ENCODE measurements around the gene FBLN7.

The FBLN7 gene

DNA sequence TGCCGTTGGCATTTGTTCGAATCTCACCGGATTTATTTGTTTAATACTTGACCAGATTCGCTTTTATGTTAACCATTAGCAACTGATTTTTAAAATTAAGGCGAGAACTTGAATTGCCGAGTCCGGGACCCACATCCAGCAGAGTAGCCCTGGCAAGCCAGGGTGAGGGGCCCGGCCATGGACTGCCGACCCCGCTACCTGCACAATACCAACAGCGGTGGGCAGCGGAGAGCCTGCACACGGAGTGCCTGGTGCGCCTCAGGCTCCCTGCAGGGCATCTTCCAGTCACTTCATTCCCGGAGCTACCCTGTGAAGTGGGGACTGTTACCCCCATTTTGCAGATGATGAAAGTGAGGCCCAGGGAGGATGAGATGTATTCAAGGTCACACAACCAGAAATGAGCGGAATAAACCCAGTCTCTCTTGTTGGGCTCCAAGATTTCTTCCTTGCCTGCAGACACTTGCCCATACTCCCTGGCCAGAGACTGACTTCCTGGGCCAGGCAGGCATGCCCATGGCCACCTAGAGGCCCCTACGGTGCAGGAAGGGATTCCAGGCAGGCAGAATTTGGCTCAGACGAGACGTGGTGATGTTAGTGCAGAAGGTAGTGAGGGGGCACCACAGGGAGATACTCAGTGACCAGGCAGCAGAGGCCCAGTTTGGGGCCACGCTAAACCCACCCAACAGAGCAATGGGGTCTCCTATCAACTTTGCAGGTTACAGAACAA, 2.9 kb downstream of the FBLN7 start:
- DNase-seq (ENCODE audit: low read depth, low spot score), result no peak

DNA sequence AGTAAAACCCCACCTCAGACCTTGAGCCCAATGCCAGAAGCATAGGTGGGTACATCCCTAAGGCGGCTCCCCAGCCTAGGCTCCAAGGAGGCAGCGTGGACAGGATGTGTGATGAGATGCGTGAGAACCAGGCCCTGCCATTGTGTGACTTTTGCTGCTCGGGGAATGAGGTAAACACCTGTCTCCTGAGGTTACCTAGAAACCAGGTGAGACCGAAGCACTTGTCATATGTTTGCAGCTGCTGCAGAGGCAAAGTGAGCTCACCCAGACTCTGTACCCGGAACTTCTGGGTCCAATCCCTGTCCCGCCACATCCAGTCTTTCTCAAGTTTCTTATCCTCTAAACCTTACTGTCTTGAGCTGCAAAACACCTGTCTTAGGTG, 3.4 kb downstream of the FBLN7 start:
- no peak for DNase-seq (ENCODE audit: low read depth, low spot score)

GRCh38 chr2:112142525-112143078, 4.4 kb downstream of the FBLN7 start:
- no peak for DNase-seq (ENCODE audit: low read depth, low spot score)

DNA sequence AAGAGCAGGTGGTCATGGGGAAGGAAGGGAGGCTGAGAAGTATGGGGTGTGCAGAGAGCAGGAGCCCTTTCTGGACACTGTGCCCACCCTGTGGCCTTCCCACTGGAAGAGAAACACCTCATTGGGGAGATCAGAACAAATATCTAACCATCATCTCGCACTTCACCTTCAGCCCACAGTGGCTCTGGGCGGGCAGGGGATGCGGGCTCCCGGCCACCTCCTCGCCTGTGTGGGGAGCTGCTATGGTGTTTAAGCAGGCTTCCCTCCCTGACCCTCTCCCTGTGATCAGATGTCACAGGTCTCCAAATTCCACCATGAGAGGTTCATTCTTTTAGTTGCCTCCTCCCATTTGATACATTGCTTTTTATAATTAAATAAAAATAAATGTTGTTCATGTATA, 5.0 kb downstream of the FBLN7 start:
- DNase-seq (ENCODE audit: low read depth, low spot score), result no peak

GRCh38 chr2:112144966-112145365, 6.8 kb downstream of the FBLN7 start:
- DNase-seq (ENCODE audit: low read depth, low spot score), result no peak

- DNase-seq (ENCODE audit: low read depth, low spot score), result no peak
Measured at GRCh38 chr2:112147382-112148168, 9.4 kb downstream of the FBLN7 start.

- no peak for DNase-seq (ENCODE audit: low read depth, low spot score)
Measured at GRCh38 chr2:112148477-112148876, 10.3 kb downstream of the FBLN7 start.

- DNase-seq (ENCODE audit: low read depth, low spot score), result no peak
Measured at GRCh38 chr2:112149194-112149593, 11.0 kb downstream of the FBLN7 start.

DNA sequence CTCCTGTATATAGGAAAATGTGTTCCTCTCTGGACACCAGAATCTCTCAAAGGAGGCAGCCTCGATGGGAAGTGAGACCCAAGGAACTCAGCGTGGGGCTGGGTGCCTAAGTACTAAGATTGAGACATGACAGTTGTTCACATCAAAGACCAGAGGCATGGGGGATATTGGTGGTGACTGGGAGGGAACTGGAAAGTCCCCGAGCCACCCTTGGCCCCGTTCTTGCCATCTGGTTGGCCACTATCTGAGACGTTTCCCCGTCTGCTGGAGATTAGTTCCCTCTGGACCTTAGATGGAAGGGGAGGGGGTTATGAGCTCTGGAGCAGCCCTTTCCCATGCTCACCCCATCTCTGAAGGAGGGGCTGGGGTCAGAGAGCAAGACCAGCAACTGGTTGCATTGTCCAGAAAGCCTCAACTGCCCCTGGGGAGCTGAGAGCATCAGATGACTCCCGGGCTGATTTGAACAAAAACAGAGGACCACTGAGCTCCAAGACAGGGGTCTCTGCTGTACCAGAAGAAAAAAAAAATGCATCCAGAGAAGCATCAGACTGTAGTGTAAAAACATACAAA, 11.8 kb downstream of the FBLN7 start:
- no peak for DNase-seq (ENCODE audit: low read depth, low spot score)

GRCh38 chr2:112150447-112150846, 12.3 kb downstream of the FBLN7 start:
- DNase-seq (ENCODE audit: low read depth, low spot score), result no peak

DNA sequence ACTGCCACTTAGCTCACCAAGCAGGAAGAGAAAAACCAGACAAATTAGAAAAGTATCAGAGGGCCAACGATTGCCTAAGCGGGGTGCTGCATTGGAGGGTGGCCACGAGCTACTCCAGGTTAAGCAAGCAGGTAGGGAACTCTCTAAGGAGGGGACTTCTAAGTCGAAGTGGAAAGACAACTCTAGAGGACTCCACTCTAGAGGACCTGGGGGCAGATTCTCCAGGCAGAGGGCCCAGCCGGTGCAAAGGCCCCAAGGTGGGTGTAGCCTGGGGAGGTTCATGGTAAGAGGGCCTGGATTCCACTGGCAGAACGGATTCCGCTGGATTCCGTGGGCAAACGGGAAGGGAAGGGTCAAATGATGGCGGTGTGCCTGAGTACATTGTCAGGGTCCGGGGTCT, 12.7 kb downstream of the FBLN7 start:
- DNase-seq (ENCODE audit: low read depth, low spot score), result no peak

DNA sequence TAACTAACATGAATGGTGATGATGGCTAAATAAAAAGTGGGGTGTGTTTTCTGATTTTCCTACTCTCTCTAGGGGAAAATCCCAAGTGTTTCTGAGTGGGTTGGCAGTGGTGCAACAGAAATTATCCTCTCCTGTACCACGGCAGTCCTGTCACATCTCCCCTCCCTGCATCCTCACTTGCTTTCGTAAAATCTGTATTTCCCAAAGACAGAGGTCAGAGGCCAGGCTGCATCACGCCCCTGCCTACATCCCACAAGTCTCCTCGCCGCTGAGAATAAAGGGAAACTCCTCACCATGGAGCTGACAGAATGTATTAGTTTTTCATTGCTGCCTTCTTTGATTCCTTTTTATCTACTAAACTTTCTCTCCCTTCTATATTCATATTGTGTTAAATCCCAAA, 13.1 kb downstream of the FBLN7 start:
- no peak for DNase-seq (ENCODE audit: low read depth, low spot score)

DNA sequence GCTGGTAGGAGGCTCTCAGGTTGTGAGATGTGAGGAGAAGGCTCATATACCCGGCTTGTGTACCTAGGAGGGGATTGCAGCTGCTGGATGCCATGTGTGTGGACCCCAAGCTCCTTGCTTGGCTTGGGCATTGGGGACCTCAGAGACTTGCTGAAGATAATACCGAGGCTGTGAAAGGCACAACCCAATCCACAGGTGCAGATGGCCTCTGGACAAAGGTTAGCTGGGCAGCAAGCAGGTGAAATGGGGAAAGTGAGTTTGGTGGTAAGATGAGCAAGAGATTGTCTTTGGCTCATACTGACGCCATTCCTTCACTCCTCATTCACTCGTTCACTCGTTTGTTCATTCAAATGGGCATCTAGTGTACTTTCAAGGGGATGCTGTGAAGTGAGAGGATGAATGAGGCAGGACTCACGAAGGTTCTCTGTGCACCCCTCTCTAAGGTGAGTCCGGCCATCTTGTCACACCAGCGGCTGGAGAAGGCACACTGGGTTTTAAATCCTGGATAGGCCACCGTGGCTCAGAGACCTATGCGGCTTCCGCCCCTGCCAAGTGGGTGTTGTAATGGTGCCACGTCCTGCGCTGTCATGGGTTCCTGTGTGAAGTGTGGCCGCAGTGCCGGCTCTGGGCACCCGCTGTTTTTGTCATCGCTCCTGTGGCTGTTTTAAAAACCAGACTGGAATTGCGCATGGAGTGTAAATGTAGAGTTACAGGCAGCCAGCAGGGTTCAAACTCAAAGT, 13.7 kb downstream of the FBLN7 start:
- no peak for DNase-seq (ENCODE audit: low read depth, low spot score)

GRCh38 chr2:112152476-112153178, 14.4 kb downstream of the FBLN7 start:
- DNase-seq (ENCODE audit: low read depth, low spot score), result no peak

DNA sequence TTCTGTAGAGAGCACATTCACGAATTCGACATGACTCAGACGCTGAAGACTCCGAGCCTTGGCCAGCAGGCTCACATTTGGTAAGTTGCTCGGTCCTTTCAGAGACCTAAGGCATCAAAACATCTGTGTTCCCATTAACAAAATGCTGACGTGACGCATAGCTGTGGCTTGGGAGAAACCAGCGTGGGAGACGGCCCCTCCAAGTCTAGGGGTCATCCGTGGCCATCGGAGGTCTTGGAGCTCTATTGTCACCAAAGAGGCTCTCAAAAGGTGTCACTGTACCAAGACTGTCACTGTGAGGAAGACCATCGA, 14.9 kb downstream of the FBLN7 start:
- no peak for DNase-seq (ENCODE audit: low read depth, low spot score)

DNA sequence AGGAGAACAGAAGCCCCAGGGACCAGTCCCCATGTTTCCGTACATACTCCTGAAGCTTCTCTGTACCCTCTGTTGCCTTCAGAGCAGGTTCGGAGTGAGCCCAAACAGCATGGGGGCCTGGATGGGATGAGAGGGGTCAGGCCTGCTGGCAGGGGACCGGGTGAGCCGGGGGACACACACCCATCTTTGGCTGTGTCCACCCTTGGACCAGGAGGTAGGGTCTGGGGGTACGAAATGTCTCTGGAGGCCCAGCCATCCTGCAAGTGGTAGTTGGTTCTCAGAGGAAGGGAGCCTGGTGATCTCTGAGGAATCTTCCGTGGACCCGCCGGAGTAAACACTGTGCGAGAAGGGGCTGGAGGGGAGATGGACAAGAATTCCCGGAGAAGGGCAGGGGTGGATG, 15.3 kb downstream of the FBLN7 start:
- DNase-seq (ENCODE audit: low read depth, low spot score), result no peak

GRCh38 chr2:112154246-112155117, 16.3 kb downstream of the FBLN7 start:
- no peak for DNase-seq (ENCODE audit: low read depth, low spot score)

GRCh38 chr2:112155331-112156151, 17.4 kb downstream of the FBLN7 start:
- DNase-seq (ENCODE audit: low read depth, low spot score), result no peak

DNA sequence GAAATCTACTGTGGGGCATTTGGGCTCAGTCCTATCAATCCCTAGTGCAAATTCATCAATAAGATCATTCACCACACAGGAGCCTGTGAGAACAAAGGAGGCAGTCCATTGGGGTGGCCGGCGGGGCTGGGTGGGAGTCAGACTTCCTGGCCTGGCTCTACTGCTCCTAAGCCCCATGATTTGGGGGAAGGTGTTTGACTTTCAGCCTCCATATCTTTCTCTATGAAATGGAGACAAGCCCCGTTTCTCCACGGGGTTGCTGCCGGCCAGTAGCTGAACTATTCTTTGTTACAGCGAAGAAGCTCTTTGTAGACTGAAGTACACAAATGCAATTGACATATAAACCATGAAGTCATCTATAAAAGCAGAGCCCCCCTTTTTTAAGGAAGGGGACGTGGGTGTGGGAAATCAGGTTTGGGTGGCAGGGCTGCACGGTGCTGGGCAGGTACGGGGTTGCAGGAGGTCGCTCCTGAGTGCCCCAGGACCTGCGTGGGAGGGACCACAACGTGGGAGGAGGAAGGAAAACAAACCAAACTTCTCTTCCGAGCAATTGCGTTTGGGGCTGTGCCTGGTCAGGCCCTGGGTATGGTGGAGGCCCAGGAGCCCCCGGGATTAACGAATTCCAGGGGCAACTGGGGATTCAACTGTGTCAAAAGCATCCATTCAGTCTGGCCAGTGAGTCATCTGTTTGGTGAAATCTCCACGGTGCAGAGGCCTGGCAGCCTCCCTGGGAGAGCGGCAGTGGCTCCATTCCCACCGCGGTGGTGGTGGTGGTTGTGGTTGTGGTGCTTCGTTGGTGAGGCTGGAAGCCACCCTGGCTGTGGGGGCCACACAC, 18.2 kb downstream of the FBLN7 start:
- DNase-seq (ENCODE audit: low read depth, low spot score), result no peak

All from iPS DF 19.7 (cell line).